GM12878 (cell line): Measurements from ENCODE around the gene TTLL8. TPM values are rescaled to one million over a fixed set of nuclear protein-coding genes. Genes with fewer than 3 reads are reported as not detected.

Source experiments
- ATAC-seq: fragments of 200-7000 bp; cut with Tn5 transposase; 3 replicates; pipeline ENCODE4 v1.9.1; 2020; ENCODE audit warnings: mild to moderate bottlenecking, moderate library complexity
- BruUV-seq: library from RNA; stranded (reverse); fragments of 400-500 nt; replicated peaks from 2 replicates; lab custom pipeline; 2021; lab: Mats Ljungman, UMichigan
- CTCF ChIA-PET: fragments of 300-600 bp; sonication (Branson Sonifier 250); formaldehyde crosslinking; extraction: SDS; loops from one replicate; lab custom pipeline; 2021; ENCODE audit warnings: inconsistent platforms; lab: Yijun Ruan, JAX
- POLR2A ChIA-PET: fragments of 350-600 bp; formaldehyde crosslinking; extraction: SDS; loops from one replicate; lab custom pipeline; 2021; ENCODE audit warnings: inconsistent platforms; lab: Charles Lee
- RAD21 ChIA-PET: fragments of 300-600 bp; sonication (Branson Sonifier 250); formaldehyde crosslinking; loops from one replicate; lab custom pipeline; 2023; ENCODE audit warnings: antibody characterized with exemption; ENCODE audit not compliant: unreplicated experiment; lab: Charles Lee
- SMC1A ChIA-PET: fragments of 300-600 bp; sonication (Branson Sonifier 250); formaldehyde crosslinking; loops from one replicate; lab custom pipeline; 2023; ENCODE audit not compliant: unreplicated experiment, uncharacterized antibody; lab: Charles Lee
- DNase-seq: peaks from one replicate; pipeline ENCODE4 v3.0.0-alpha.2; 2011; ENCODE audit warnings: low read depth, low spot score
- FAIRE-seq: peaks from 3 replicates; lab custom pipeline; 2011; peaks lifted over from hg19 to GRCh38; lab: Jason Lieb, UNC
- H2AFZ ChIP-seq: 2 replicates; pipeline ENCODE4 v1.6.0; 2011; ENCODE audit warnings: low read depth, low read length, control low read depth; ENCODE audit not compliant: control insufficient read depth
- H3K27ac ChIP-seq: 2 replicates; pipeline ENCODE4 v1.5.1; 2011; ENCODE audit warnings: control low read depth; ENCODE audit not compliant: control insufficient read depth, insufficient read depth
- H3K27me3 ChIP-seq, 2 experiments: replicated peaks in 1 of 2; 2 replicates each; pipeline versions ENCODE4 v1.6.0 to v1.6.1; 2011; ENCODE audit warnings: low read length in 1 of 2; ENCODE audit not compliant: control insufficient read depth in 2 of 2, insufficient read depth in 2 of 2
- H3K36me3 ChIP-seq, 2 experiments: 2 replicates each; pipeline ENCODE4 v1.5.1; 2011; ENCODE audit warnings: low read length in 1 of 2; ENCODE audit not compliant: control insufficient read depth in 2 of 2, insufficient read depth in 2 of 2
- H3K4me1 ChIP-seq: 2 replicates; pipeline ENCODE4 v1.6.1; 2011; ENCODE audit warnings: mild to moderate bottlenecking, low read length, moderate library complexity, mixed read lengths; ENCODE audit not compliant: control insufficient read depth, insufficient read depth
- H3K4me2 ChIP-seq: 2 replicates; pipeline ENCODE4 v1.6.0; 2011; ENCODE audit warnings: control low read depth; ENCODE audit not compliant: control insufficient read depth, insufficient read depth
- H3K4me3 ChIP-seq: fragments of 200-600 bp; sonication (generic); 2 replicates; pipeline ENCODE4 v1.5.1; 2016
- H3K79me2 ChIP-seq: 2 replicates; pipeline ENCODE4 v1.6.0; 2011; ENCODE audit warnings: low read length; ENCODE audit not compliant: control insufficient read depth, insufficient read depth
- H3K9ac ChIP-seq: 2 replicates; pipeline ENCODE4 v1.8.0; 2011; ENCODE audit warnings: low read length, control low read depth, mixed read lengths; ENCODE audit not compliant: control insufficient read depth, insufficient read depth
- H3K9me3 ChIP-seq: replicated peaks from 3 replicates; pipeline ENCODE4 v1.5.1; 2011; ENCODE audit warnings: mild to moderate bottlenecking, low read length; ENCODE audit not compliant: control insufficient read depth, insufficient read depth
- H4K20me1 ChIP-seq: 2 replicates; pipeline ENCODE4 v1.6.0; 2011; ENCODE audit not compliant: control insufficient read depth, insufficient read depth
- ELK1 ChIP-seq: IDR thresholded peaks from 2 replicates; pipeline ENCODE4 v1.6.1; 2012; ENCODE audit warnings: low read depth, low read length, improper control_type of control experiment
- MTA2 ChIP-seq: fragments of 450-650 bp; IDR thresholded peaks from 2 replicates; pipeline ENCODE4 v1.6.1; 2016; ENCODE audit warnings: low read depth, mild to moderate bottlenecking, moderate library complexity
- MTA3 ChIP-seq: IDR thresholded peaks from 2 replicates; pipeline ENCODE4 v1.6.1; 2012; ENCODE audit warnings: low read length, inconsistent platforms, borderline replicate concordance
- NFYB ChIP-seq: IDR thresholded peaks from 2 replicates; pipeline ENCODE4 v1.6.1; 2011; ENCODE audit warnings: low read depth, mild to moderate bottlenecking, low read length, improper control_type of control experiment, moderate library complexity; ENCODE audit not compliant: insufficient read depth
- PRDM15 ChIP-seq: fragments of 450-650 bp; formaldehyde crosslinking; IDR thresholded peaks from 2 replicates; pipeline ENCODE4 v1.4.0; 2020; ENCODE audit warnings: mild to moderate bottlenecking, moderate library complexity
- RELB ChIP-seq: fragments of 450-650 bp; IDR thresholded peaks from 2 replicates; pipeline ENCODE4 v1.6.1; 2017; ENCODE audit warnings: low read depth, mild to moderate bottlenecking, moderate library complexity
- SPI1 ChIP-seq: IDR thresholded peaks from 2 replicates; pipeline ENCODE4 v1.6.1; 2011; ENCODE audit warnings: low read depth, mild to moderate bottlenecking, low read length, moderate library complexity, borderline replicate concordance; ENCODE audit not compliant: insufficient read depth
- YY1 ChIP-seq: IDR thresholded peaks from 2 replicates; pipeline ENCODE4 v1.6.1; 2011; ENCODE audit warnings: low read depth, mild to moderate bottlenecking, low read length
- ZBTB40 ChIP-seq: fragments of 450-650 bp; IDR thresholded peaks from 2 replicates; pipeline ENCODE4 v1.6.1; 2016; ENCODE audit warnings: mild to moderate bottlenecking, moderate library complexity, borderline replicate concordance
- ZNF207 ChIP-seq: fragments of 450-650 bp; IDR thresholded peaks from 2 replicates; pipeline ENCODE4 v1.6.1; 2014; ENCODE audit warnings: antibody characterized with exemption, mild to moderate bottlenecking, borderline replicate concordance
- WGBS: methylation state at CpG from one replicate; pipeline ENCODE4 v1.1.6; 2016; ENCODE audit warnings: low lambda C conversion rate; ENCODE audit not compliant: insufficient replicate concordance, insufficient coverage; ENCODE audit errors: missing lambda C conversion rate; 5-methylcytosine and 5-hydroxymethylcytosine counted together
- in situ Hi-C: fragments of 300-500 bp; cut with MboI; formaldehyde crosslinking; loops from 9 replicates; pipeline ENCODE4 v1.14.3; 2018; ENCODE audit warnings: mixed read lengths
- intact Hi-C: fragments of 100-400 bp; cut with micrococcal nuclease; formaldehyde crosslinking; loops from one replicate; pipeline ENCODE4 v1.14.2; 2022; ENCODE audit not compliant: unreplicated experiment
- polyA plus RNA-seq, 11 experiments: library from polyadenylated mRNA; depleted of rRNA in 4 of 11; unstranded in 6 of 11; stranded (reverse) in 5 of 11; fragments of >200 nt; fragmentation: Nextera tagmentation in 4 of 11; fragmentation: Illumina TruSeq in 1 of 11; extraction: Ambion mirVana in 4 of 11; extraction: Trizol in 1 of 11; gene quantifications; 1 replicate in 1 of 11; 2 replicates in 10 of 11; pipeline versions ENCODE4 v1.2.1 to v1.2.3, GENCODE V29; 2011 to 2016; ENCODE audit warnings: inconsistent platforms in 2 of 11, missing spikeins in 2 of 11, low read depth in 1 of 11
- total RNA-seq, 4 experiments: library from RNA; depleted of rRNA in 3 of 4; stranded (reverse); fragments of >200 nt in 3 of 4; fragmentation: Illumina TruSeq in 1 of 4; extraction: Trizol in 1 of 4; gene quantifications; 2 replicates each; pipeline versions ENCODE4 v1.2.1 to v1.2.3, GENCODE V29; 2013 to 2021

Gene TTLL8
- total and polyA plus RNA-seq, 10 of the 15 experiments (the other 5 are each of a cell fraction or from before 2014, with no cell fraction given): not detected

- Histone ChIP-seq H4K20me1 (no peaks in the 10 kb centered on the region), H3K4me2 (no peak overlapping the region), H2AFZ (no peak overlapping the region), H3K9me3 (no peaks in the 10 kb centered on the region; the same call in 2 of the 3 replicates), H3K79me2 (no peaks in the 10 kb centered on the region), H3K9ac (no peak overlapping the region), H3K27me3 (peaks cover 0 to 4% of the 10 kb centered on the region in 2 experiments; a peak in 1 of 4 replicates), H3K4me3 (no peak overlapping the region), H3K27ac (no peak overlapping the region), H3K4me1 (peaks cover 6% of the 10 kb centered on the region; the same call in 1 of the 2 replicates), H3K36me3 (no peaks in the 10 kb centered on the region)
- FAIRE-seq (no peak), ATAC-seq (no peak), DNase-seq (no peak)
- SMC1A ChIA-PET: no interaction called here
- intact Hi-C loops (no loop called here), in situ Hi-C loops (loop anchor here (25.0 kb wide), 1 partner anchor 699 kb away; no protein-coding TSS in a partner anchor)
- no TSS peak for BruUV-seq
- 59% methylated on average over 22 of the region's 23 CpGs for WGBS
- RAD21 ChIA-PET: no interaction called here
- CTCF ChIA-PET: interaction anchor here (1.4 kb wide), 1 partner anchor 105 kb away, joined by 3 read pairs; no protein-coding TSS in a partner anchor
- POLR2A ChIA-PET: no interaction called here
- TF ChIP-seq MTA3 (no peak), SPI1 (no peak), RELB (no peak), NFYB (no peak), ZBTB40 (no peak), ELK1 (no peak), YY1 (no peak), MTA2 (no peak), ZNF207 (no peak), PRDM15 (CRISPR knock-in tag) (no peak)
These were observed 21.9 kb downstream of the TTLL8 start for GRCh38 chr22:50035976-50036724.
